Measurements from ENCODE around the gene NOTO.

Gene NOTO

DNA sequence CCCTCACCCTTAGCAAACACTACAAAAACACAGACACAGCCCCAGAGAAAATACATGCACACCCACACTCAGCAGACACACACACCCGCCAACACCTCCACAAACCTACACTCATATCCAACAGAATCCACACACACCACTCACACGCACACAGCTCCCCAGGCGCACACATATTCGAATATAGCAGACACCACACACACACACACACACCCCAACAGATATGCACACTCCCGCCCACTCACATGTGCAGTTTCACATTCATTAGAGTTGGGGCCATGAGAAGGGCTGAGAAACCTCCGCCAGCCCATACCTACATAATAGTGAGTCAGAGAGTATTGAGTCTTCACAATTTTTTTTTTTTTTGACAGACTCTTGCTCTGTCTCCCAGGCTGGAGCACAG is 29.4 kb upstream of the NOTO start:
- no peak for DNase-seq (ENCODE audit: low read depth, low spot score)
- TF ChIP-seq, protein P1, sequence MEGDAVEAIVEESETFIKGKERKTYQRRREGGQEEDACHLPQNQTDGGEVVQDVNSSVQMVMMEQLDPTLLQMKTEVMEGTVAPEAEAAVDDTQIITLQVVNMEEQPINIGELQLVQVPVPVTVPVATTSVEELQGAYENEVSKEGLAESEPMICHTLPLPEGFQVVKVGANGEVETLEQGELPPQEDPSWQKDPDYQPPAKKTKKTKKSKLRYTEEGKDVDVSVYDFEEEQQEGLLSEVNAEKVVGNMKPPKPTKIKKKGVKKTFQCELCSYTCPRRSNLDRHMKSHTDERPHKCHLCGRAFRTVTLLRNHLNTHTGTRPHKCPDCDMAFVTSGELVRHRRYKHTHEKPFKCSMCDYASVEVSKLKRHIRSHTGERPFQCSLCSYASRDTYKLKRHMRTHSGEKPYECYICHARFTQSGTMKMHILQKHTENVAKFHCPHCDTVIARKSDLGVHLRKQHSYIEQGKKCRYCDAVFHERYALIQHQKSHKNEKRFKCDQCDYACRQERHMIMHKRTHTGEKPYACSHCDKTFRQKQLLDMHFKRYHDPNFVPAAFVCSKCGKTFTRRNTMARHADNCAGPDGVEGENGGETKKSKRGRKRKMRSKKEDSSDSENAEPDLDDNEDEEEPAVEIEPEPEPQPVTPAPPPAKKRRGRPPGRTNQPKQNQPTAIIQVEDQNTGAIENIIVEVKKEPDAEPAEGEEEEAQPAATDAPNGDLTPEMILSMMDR (IDR thresholded peaks at IDR 0.05; ENCODE audit: low read depth, low read length): no peak
- in situ Hi-C loops (cut with HindIII; ENCODE audit: low sequenced_read_pairs): no loop called here
- H3K4me3 ChIP-seq (ENCODE audit: low read depth, low read length): no peak overlapping the region

GRCh38 chr2:73173781-73174180 is 28.6 kb upstream of the NOTO start:
- DNase-seq (ENCODE audit: low read depth, low spot score): no peak
- no peak overlapping the region for H3K4me3 ChIP-seq (ENCODE audit: low read depth, low read length)
- in situ Hi-C loops (cut with HindIII; ENCODE audit: low sequenced_read_pairs): no loop called here
- TF ChIP-seq, protein P1 (IDR thresholded peaks at IDR 0.05; ENCODE audit: low read depth, low read length): no peak

- DNase-seq (ENCODE audit: low read depth, low spot score): no peak
- TF ChIP-seq, protein P1 (IDR thresholded peaks at IDR 0.05; ENCODE audit: low read depth, low read length): no peak
- H3K4me3 ChIP-seq (ENCODE audit: low read depth, low read length): no peak overlapping the region
- in situ Hi-C loops (cut with HindIII; ENCODE audit: low sequenced_read_pairs): no loop called here
These were observed 28.1 kb upstream of the NOTO start for GRCh38 chr2:73174244-73174643.

DNA sequence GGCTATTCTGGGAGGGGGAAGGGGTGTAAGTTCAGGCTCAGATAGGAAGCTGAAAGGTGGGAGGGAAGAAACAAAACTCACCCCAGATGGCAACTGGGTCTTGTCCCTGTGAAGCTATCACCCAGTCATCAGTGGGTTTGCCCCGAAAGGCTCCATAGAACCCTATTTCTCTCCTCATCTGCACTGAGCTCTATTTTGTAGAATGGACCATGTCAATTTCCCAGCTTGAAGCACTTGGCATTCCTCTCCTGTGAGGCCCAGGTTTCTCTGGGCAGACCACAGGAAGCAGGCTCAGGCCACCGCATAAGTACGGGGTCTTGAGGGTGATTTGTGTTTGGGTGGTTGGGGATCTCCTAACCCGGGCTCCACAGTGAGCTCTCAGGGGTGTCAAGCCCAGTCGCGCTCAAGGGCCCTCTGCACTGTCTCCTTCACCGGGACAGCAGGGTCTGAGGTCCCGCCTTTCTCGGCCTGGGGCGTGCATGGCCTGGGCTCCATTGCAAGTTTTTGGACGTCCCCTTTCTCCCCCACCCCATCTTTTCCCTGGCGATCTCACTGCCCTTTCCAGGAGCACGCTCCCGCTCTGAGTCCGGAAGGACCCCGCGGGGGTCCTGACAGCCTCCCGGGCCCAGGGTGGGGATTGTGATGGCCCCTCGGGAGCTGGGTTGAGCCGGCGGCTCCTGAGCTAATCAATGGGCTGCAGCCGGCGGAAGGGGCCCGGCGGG is 27.3 kb upstream of the NOTO start:
- no peak for DNase-seq (ENCODE audit: low read depth, low spot score)
- peak overlapping the region; percentile 28 for H3K4me3 ChIP-seq (ENCODE audit: low read depth, low read length)
- TF ChIP-seq, protein P1 (IDR thresholded peaks at IDR 0.05; ENCODE audit: low read depth, low read length): no peak
- in situ Hi-C loops (cut with HindIII; ENCODE audit: low sequenced_read_pairs): no loop called here

DNA sequence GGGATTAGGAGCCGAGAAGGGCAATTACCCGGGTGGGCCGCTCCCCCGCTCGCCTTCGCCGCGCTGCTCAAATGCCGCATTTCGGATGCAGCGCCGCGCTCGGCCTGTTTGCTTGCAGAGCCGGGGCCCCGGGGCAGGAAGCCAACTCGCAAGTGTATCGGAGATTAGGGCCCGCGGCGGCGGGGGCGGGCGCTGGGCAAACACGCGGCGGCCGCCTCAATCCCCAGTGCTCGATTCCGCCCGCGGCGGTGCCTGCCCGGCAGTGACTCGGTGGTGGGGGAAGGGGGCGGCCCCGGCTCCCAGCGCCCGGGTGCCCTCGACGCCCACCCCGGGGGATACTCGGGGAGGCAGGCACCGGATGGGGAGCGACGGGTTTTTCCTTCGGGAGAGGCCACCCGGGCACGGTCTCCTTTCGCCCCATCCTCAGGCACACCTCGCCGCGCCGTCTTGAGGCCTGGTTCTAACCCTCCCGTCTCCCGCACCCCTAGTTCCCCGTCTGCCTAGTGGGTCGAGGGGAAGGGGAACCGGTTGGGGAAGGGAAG is 26.6 kb upstream of the NOTO start:
- H3K4me3 ChIP-seq (ENCODE audit: low read depth, low read length): peak overlapping the region; percentile 28
- DNase-seq (ENCODE audit: low read depth, low spot score): peak; percentile 35
- in situ Hi-C loops (cut with HindIII; ENCODE audit: low sequenced_read_pairs): no loop called here
- TF ChIP-seq, protein P1 (IDR thresholded peaks at IDR 0.05; ENCODE audit: low read depth, low read length): no peak

GRCh38 chr2:73176205-73176880 is 26.0 kb upstream of the NOTO start:
- TF ChIP-seq, protein P1 (IDR thresholded peaks at IDR 0.05; ENCODE audit: low read depth, low read length): no peak
- H3K4me3 ChIP-seq (ENCODE audit: low read depth, low read length): peak overlapping the region; percentile 61
- DNase-seq (ENCODE audit: low read depth, low spot score): no peak
- in situ Hi-C loops (cut with HindIII; ENCODE audit: low sequenced_read_pairs): no loop called here
